Caco-2 (cell line): ENCODE results near the gene ADAM12. TPM values are rescaled to one million over a fixed set of nuclear protein-coding genes. Genes with fewer than 3 reads are reported as not detected.

Experiments
- BruUV-seq: library from RNA; stranded (reverse); fragments of 400-500 nt; replicated peaks from 2 replicates; lab custom pipeline; 2021; lab: Mats Ljungman, UMichigan
- CTCF ChIA-PET: fragments of 300-600 bp; sonication (Branson Sonifier 250); formaldehyde crosslinking; loops from one replicate; lab custom pipeline; 2022; ENCODE audit warnings: antibody characterized with exemption; lab: Charles Lee
- POLR2A ChIA-PET: fragments of 300-600 bp; sonication (Branson Sonifier 250); formaldehyde crosslinking; loops from one replicate; lab custom pipeline; 2022; ENCODE audit warnings: antibody characterized with exemption; lab: Charles Lee
- DNase-seq, 2 experiments: peaks; one replicate each; pipeline versions ENCODE4 v3.0.0 to v3.0.0-alpha.2; 2020 to 2022
- H3K27me3 ChIP-seq: replicated peaks from 2 replicates; pipeline ENCODE4 v1.6.0; 2011; ENCODE audit warnings: low read length; ENCODE audit not compliant: control insufficient read depth, insufficient read depth
- H3K36me3 ChIP-seq: 2 replicates; pipeline ENCODE4 v1.5.1; 2011; ENCODE audit warnings: low read length; ENCODE audit not compliant: control insufficient read depth, insufficient read depth
- H3K4me1 ChIP-seq: fragments of 250-450 bp; sonication (Bioruptor Pico); 2 replicates; pipeline ENCODE4 v1.5.1; 2020; ENCODE audit warnings: mild to moderate bottlenecking
- H3K4me3 ChIP-seq: 2 replicates; pipeline ENCODE4 v1.5.1; 2011; ENCODE audit warnings: low read depth, mild to moderate bottlenecking, control low read depth, low read length
- H3K9me3 ChIP-seq: fragments of 250-450 bp; sonication (Bioruptor Pico); 2 replicates; pipeline ENCODE4 v1.5.1; 2020; ENCODE audit warnings: mild to moderate bottlenecking, moderate library complexity
- H3K27ac Mint-ChIP-seq: one replicate; pipeline ENCODE4 v1.8.0; 2022; ENCODE audit warnings: mixed read lengths; ENCODE audit not compliant: unreplicated experiment
- H3K27me3 Mint-ChIP-seq: one replicate; pipeline ENCODE4 v1.8.0; 2022; ENCODE audit warnings: mixed read lengths; ENCODE audit not compliant: insufficient read depth, unreplicated experiment
- H3K36me3 Mint-ChIP-seq: one replicate; pipeline ENCODE4 v1.8.0; 2022; ENCODE audit warnings: mild to moderate bottlenecking, mixed read lengths; ENCODE audit not compliant: insufficient read depth, unreplicated experiment
- H3K4me1 Mint-ChIP-seq: one replicate; pipeline ENCODE4 v1.8.0; 2022; ENCODE audit warnings: low read depth, mixed read lengths; ENCODE audit not compliant: unreplicated experiment
- H3K4me3 Mint-ChIP-seq: one replicate; pipeline ENCODE4 v1.8.0; 2022; ENCODE audit warnings: mild to moderate bottlenecking, moderate library complexity, mixed read lengths; ENCODE audit not compliant: unreplicated experiment
- H3K9me3 Mint-ChIP-seq: one replicate; pipeline ENCODE4 v1.8.0; 2022; ENCODE audit warnings: mixed read lengths; ENCODE audit not compliant: unreplicated experiment
- CTCF ChIP-seq, 2 experiments: fragments of 200-600 bp in 1 of 2; IDR thresholded peaks; 1 replicate in 1 of 2; 2 replicates in 1 of 2; pipeline versions ENCODE4 v1.5.1 to v1.8.0; 2011 to 2022; ENCODE audit warnings: antibody characterized with exemption in 1 of 2, control low read depth in 1 of 2, inconsistent platforms in 1 of 2, low read depth in 1 of 2, low read length in 1 of 2, mild to moderate bottlenecking in 1 of 2, moderate library complexity in 1 of 2; ENCODE audit not compliant: insufficient read depth in 1 of 2, severe bottlenecking in 1 of 2, unreplicated experiment in 1 of 2
- intact Hi-C: fragments of 100-400 bp; cut with micrococcal nuclease; formaldehyde crosslinking; loops from one replicate; pipeline ENCODE4 v1.10.0; 2022; ENCODE audit not compliant: unreplicated experiment
- total RNA-seq: library from RNA; stranded (reverse); gene quantifications from 2 replicates; pipeline ENCODE4 v1.2.3, GENCODE V29; 2022

The ADAM12 gene
- total RNA-seq, 1 experiment from 2014 or later = not detected

DNA sequence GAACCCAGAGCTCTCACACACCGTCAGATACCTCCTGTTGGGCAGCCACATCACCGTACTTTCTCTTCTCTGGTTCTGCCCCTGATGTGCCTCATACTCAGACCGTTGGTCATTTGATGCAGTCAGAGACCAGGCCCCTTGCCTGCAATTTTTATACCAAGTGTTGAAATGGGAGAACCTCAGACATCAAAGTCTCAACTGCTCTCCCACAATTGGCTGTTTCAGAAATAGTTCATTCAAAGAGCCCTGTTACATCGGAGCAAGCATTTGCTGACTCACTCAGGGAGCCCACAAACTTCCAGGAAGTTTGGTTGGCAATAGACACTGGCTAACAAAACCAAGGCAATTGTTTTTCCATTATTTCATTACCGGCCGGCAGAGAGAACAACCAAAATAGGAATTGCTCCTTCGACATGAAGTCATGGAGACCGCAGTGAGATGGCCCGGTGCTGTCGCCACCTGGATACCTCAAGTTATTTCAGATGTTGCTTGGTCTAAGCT, 33.5 kb upstream of the ADAM12 start:
- no peaks in the 10 kb centered on the region for H3K27me3 ChIP-seq
- H3K4me1 ChIP-seq = no peaks in the 10 kb centered on the region
- H3K27ac Mint-ChIP-seq = no peak overlapping the region
- no peaks in the 10 kb centered on the region for H3K4me1 Mint-ChIP-seq
- H3K36me3 Mint-ChIP-seq = no peaks in the 10 kb centered on the region
- H3K27me3 Mint-ChIP-seq = peaks cover 11% of the 10 kb centered on the region
- POLR2A ChIA-PET = no interaction called here
- DNase-seq = no peak
- H3K4me3 ChIP-seq = no peak overlapping the region
- no TSS peak for BruUV-seq
- TF ChIP-seq CTCF (IDR thresholded peaks at IDR 0.05; ENCODE audit: insufficient read depth in 1 of 2, low read depth in 1 of 2, low read length in 1 of 2, severe bottlenecking in 1 of 2, unreplicated experiment in 1 of 2) = no peak
- no peaks in the 10 kb centered on the region for H3K36me3 ChIP-seq
- H3K9me3 ChIP-seq = no peaks in the 10 kb centered on the region; the same call in none of the 2 replicates
- no peak overlapping the region for H3K4me3 Mint-ChIP-seq
- intact Hi-C loops = no loop called here
- no peaks in the 10 kb centered on the region for H3K9me3 Mint-ChIP-seq
- CTCF ChIA-PET = no interaction called here

DNA sequence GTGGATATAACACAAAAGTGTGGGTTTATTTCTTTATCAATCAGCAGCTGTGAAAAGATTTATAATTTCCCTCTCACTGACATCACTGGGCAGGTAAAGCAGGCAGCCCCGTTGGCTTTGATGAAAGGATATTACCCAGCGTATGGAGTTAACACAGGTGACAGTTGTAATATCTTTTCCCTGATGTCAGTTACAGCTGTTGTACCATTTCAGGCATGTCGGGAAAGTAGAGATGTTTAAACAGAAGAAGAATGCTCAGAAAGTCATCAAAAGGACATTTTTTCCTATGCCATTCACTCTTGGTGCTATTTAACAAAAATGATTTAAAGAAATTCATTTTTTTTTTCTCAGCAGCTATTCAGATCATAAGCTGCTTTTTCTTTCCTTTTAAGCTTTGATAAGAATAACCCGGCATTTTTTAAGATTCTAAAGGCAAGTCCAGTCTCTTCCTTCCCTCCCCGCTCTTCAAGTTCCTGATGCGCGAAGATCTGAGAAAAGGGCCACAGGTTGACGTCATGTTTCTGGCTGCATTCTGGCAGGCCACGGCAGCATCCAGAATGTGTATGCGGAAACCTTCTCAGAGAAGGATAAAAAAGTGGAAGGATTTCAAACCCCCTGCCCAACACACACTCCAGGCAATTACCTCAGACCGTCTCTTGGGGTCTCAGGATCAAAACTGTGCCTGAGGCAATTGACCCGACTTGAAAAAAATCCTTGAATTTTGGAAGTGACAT, 32.5 kb upstream of the ADAM12 start:
- Histone ChIP-seq H3K4me1 (no peaks in the 10 kb centered on the region), H3K36me3 (no peaks in the 10 kb centered on the region), H3K9me3 (no peaks in the 10 kb centered on the region; the same call in none of the 2 replicates), H3K27me3 (no peaks in the 10 kb centered on the region), H3K4me3 (no peak overlapping the region)
- no peaks in the 10 kb centered on the region for H3K9me3 Mint-ChIP-seq
- no peak for DNase-seq
- no peaks in the 10 kb centered on the region for H3K4me1 Mint-ChIP-seq
- H3K4me3 Mint-ChIP-seq = no peak overlapping the region
- BruUV-seq = no TSS peak
- intact Hi-C loops = no loop called here
- H3K27ac Mint-ChIP-seq = no peak overlapping the region
- ChIA-PET POLR2A (no interaction called here), CTCF (interaction anchor here (0.7 kb wide), 1 partner anchor 52 kb away, joined by 5 read pairs; no protein-coding TSS in a partner anchor)
- TF ChIP-seq CTCF (IDR thresholded peaks at IDR 0.05; ENCODE audit: insufficient read depth in 1 of 2, low read depth in 1 of 2, low read length in 1 of 2, severe bottlenecking in 1 of 2, unreplicated experiment in 1 of 2) = no peak
- H3K36me3 Mint-ChIP-seq = no peaks in the 10 kb centered on the region
- peaks cover 11% of the 10 kb centered on the region for H3K27me3 Mint-ChIP-seq

- Histone ChIP-seq H3K36me3 (no peaks in the 10 kb centered on the region), H3K4me3 (no peak overlapping the region), H3K9me3 (no peaks in the 10 kb centered on the region), H3K27me3 (no peaks in the 10 kb centered on the region), H3K4me1 (no peaks in the 10 kb centered on the region)
- no peaks in the 10 kb centered on the region for H3K4me1 Mint-ChIP-seq
- ChIA-PET CTCF (no interaction called here), POLR2A (no interaction called here)
- H3K9me3 Mint-ChIP-seq = no peaks in the 10 kb centered on the region
- intact Hi-C loops = no loop called here
- H3K36me3 Mint-ChIP-seq = no peaks in the 10 kb centered on the region
- TF ChIP-seq CTCF (IDR thresholded peaks at IDR 0.05; ENCODE audit: insufficient read depth in 1 of 2, low read depth in 1 of 2, low read length in 1 of 2, severe bottlenecking in 1 of 2, unreplicated experiment in 1 of 2) = no peak
- no peak overlapping the region for H3K27ac Mint-ChIP-seq
- no peak overlapping the region for H3K4me3 Mint-ChIP-seq
- BruUV-seq = no TSS peak
- DNase-seq = no peak
- H3K27me3 Mint-ChIP-seq = peaks cover 11% of the 10 kb centered on the region
These were observed 29.0 kb upstream of the ADAM12 start for GRCh38 chr10:126417220-126417825.
